ENCODE data around the gene ERAP2.

The ERAP2 gene

DNA sequence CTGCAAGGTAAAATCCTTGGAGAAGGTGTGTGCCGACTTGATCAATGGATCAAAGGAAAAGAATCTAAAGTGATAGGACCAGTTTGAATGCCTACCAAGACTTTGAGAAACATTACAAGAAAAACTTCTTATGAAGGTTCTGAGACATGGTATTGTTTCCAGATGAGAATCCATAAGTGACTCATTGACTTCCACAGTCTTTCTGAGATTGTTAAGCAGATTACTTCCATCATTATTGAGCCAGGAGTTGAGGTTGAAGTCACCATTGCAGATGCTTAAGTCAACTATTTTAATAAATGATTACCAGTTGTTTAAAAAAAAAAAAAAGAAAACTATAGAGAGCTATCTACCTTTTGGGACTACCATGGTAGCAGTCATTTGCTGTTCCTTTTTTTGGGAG is 66.6 kb downstream of the ERAP2 start:
- Histone ChIP-seq H2BK15ac (ENCODE audit: low read depth, poor library complexity, severe bottlenecking) (no peak overlapping the region), H2BK120ac (ENCODE audit: low read depth, low read length) (no peak overlapping the region), H3K79me1 (replicated peaks; ENCODE audit: low read length, poor library complexity, severe bottlenecking) (no peaks in the 10 kb centered on the region), H3K36me3 (ENCODE audit: control insufficient read depth in 1 of 2, insufficient read depth in 2 of 2, low read depth in 1 of 2, low read length in 2 of 2) (no peaks in the 10 kb centered on the region), H3K27ac (ENCODE audit: low read length, poor library complexity, severe bottlenecking) (peak overlapping the region; percentile 53), H3K4me2 (ENCODE audit: low read length, poor library complexity, severe bottlenecking) (no peak overlapping the region), H2AK5ac (ENCODE audit: low read length, severe bottlenecking) (no peak overlapping the region), H2AFZ (ENCODE audit: low read depth, low read length) (no peak overlapping the region), H3K18ac (ENCODE audit: low read depth in 1 of 2, low read length in 2 of 2) (no peak overlapping the region), H3K4me1 (ENCODE audit: control insufficient read depth, insufficient read depth, low read depth, low read length) (peaks cover 11% of the 10 kb centered on the region), H4K8ac (ENCODE audit: low read length) (no peak overlapping the region), H3K14ac (ENCODE audit: low read length in 2 of 2) (no peak overlapping the region), H3K4me3 (ENCODE audit: insufficient read depth in 1 of 2, low read depth in 1 of 2, low read length in 2 of 2) (no peak overlapping the region), H2BK5ac (ENCODE audit: low read depth, low read length, poor library complexity, severe bottlenecking) (no peak overlapping the region), H3K4ac (ENCODE audit: low read depth in 1 of 2, low read length in 2 of 2) (no peak overlapping the region), H3K23ac (ENCODE audit: low read length in 2 of 2) (no peak overlapping the region), H4K91ac (ENCODE audit: low read length) (no peak overlapping the region), H3K9ac (ENCODE audit: low read length) (no peak overlapping the region), H3K9me3 (ENCODE audit: control insufficient read depth, low read length) (no peaks in the 10 kb centered on the region), H2BK12ac (ENCODE audit: low read length in 2 of 2) (no peak overlapping the region), H3K27me3 (ENCODE audit: control insufficient read depth in 1 of 2, insufficient read depth in 1 of 2, low read length in 2 of 2) (no peaks in the 10 kb centered on the region)
- 100% methylated on average over 1 of the region's 1 CpG for WGBS
- no peak for DNase-seq

DNA sequence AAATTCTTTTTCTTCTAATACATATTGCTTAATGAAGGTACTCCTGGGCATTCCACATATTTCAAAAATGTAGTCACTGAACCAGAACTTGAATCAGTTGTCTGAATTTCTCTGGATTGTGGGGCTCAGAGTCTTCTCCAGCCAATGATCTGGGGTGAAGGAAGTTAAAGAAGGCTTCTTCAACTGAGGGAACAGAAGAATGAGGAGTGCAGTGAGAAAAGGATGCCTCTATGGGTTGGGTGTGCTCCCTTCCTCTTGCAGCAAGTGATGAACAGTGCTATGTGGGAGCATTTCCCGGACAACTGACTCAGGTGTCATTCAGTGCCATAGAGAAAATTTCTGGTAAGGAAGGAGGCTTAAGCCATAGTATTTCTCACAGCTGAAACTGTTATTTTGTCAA is 67.5 kb downstream of the ERAP2 start:
- peak overlapping the region; percentile 64 for H3K27ac ChIP-seq (ENCODE audit: low read length, poor library complexity, severe bottlenecking)
- no peaks in the 10 kb centered on the region for H3K36me3 ChIP-seq (ENCODE audit: control insufficient read depth in 1 of 2, insufficient read depth in 2 of 2, low read depth in 1 of 2, low read length in 2 of 2)
- DNase-seq = no peak
- no peak overlapping the region for H4K8ac ChIP-seq (ENCODE audit: low read length)
- no peak overlapping the region for H3K14ac ChIP-seq (ENCODE audit: low read length in 2 of 2)
- no peaks in the 10 kb centered on the region for H3K27me3 ChIP-seq (ENCODE audit: control insufficient read depth in 1 of 2, insufficient read depth in 1 of 2, low read length in 2 of 2)
- no peak overlapping the region for H2BK12ac ChIP-seq (ENCODE audit: low read length in 2 of 2)
- no peak overlapping the region for H3K9ac ChIP-seq (ENCODE audit: low read length)
- no peak overlapping the region for H3K23ac ChIP-seq (ENCODE audit: low read length in 2 of 2)
- no peak overlapping the region for H2BK120ac ChIP-seq (ENCODE audit: low read depth, low read length)
- H2AFZ ChIP-seq (ENCODE audit: low read depth, low read length) = no peak overlapping the region
- H3K4ac ChIP-seq (ENCODE audit: low read depth in 1 of 2, low read length in 2 of 2) = no peak overlapping the region
- no peak overlapping the region for H3K4me3 ChIP-seq (ENCODE audit: insufficient read depth in 1 of 2, low read depth in 1 of 2, low read length in 2 of 2)
- H4K91ac ChIP-seq (ENCODE audit: low read length) = no peak overlapping the region
- H2BK15ac ChIP-seq (ENCODE audit: low read depth, poor library complexity, severe bottlenecking) = no peak overlapping the region
- H3K79me1 ChIP-seq (replicated peaks; ENCODE audit: low read length, poor library complexity, severe bottlenecking) = no peaks in the 10 kb centered on the region
- H3K4me1 ChIP-seq (ENCODE audit: control insufficient read depth, insufficient read depth, low read depth, low read length) = peaks cover 11% of the 10 kb centered on the region
- H2BK5ac ChIP-seq (ENCODE audit: low read depth, low read length, poor library complexity, severe bottlenecking) = no peak overlapping the region
- peak overlapping the region; percentile 5 for H3K4me2 ChIP-seq (ENCODE audit: low read length, poor library complexity, severe bottlenecking)
- H3K9me3 ChIP-seq (ENCODE audit: control insufficient read depth, low read length) = no peaks in the 10 kb centered on the region
- H3K18ac ChIP-seq (ENCODE audit: low read depth in 1 of 2, low read length in 2 of 2) = no peak overlapping the region
- no peak overlapping the region for H2AK5ac ChIP-seq (ENCODE audit: low read length, severe bottlenecking)
- no CpG with 5 or more reads among the region's 1 CpG for WGBS

DNA sequence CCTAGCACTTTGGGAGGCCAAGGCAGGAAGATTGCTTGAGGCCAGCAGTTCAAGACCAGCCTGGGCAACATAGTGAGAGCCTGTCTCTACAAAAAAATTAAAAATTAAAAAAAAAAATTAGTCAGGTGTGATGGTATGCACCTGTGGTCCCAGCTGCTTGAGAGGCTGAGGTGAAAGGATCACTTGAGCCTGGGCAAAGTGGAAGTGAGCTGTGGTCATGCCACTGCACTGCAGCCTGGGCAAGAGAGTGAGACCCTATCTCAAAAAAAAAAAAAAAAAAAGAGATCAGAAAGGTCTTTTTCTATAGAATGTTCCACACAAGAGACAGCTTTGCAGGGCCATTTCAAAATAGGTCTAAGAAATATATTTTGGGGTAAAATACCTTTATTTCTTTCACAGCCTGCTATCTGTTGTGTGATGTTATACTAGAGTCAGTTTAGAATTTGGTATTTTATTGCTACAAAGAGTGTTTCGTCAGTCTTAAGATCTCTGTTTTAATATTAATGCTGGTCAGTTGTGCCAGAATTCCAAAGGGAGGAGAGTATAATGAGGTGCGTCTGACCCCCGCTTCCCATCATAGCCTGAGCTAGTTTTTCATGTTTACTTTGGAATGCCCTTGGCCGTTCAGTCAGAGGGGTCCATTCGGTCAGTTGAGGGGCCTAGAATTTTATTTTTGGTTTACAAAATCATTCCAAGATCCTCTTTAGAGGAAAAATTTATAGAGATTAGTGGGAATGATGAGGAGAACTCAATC is 69.0 kb downstream of the ERAP2 start:
- H2BK15ac ChIP-seq (ENCODE audit: low read depth, poor library complexity, severe bottlenecking) = no peak overlapping the region
- H2BK120ac ChIP-seq (ENCODE audit: low read depth, low read length) = no peak overlapping the region
- no peak overlapping the region for H3K14ac ChIP-seq (ENCODE audit: low read length in 2 of 2)
- H3K27ac ChIP-seq (ENCODE audit: low read length, poor library complexity, severe bottlenecking) = peak overlapping the region; percentile 92
- H4K8ac ChIP-seq (ENCODE audit: low read length) = no peak overlapping the region
- DNase-seq = no peak
- no peaks in the 10 kb centered on the region for H3K27me3 ChIP-seq (ENCODE audit: control insufficient read depth in 1 of 2, insufficient read depth in 1 of 2, low read length in 2 of 2)
- H3K79me1 ChIP-seq (replicated peaks; ENCODE audit: low read length, poor library complexity, severe bottlenecking) = peaks cover 2% of the 10 kb centered on the region
- H3K4me1 ChIP-seq (ENCODE audit: control insufficient read depth, insufficient read depth, low read depth, low read length) = peaks cover 11% of the 10 kb centered on the region
- peak overlapping the region; percentile 26 for H3K4me2 ChIP-seq (ENCODE audit: low read length, poor library complexity, severe bottlenecking)
- peaks cover 0 to 4% of the 10 kb centered on the region in 2 experiments for H3K36me3 ChIP-seq (ENCODE audit: control insufficient read depth in 1 of 2, insufficient read depth in 2 of 2, low read depth in 1 of 2, low read length in 2 of 2)
- no peak overlapping the region for H2AFZ ChIP-seq (ENCODE audit: low read depth, low read length)
- no peaks in the 10 kb centered on the region for H3K9me3 ChIP-seq (ENCODE audit: control insufficient read depth, low read length)
- no peak overlapping the region for H2BK12ac ChIP-seq (ENCODE audit: low read length in 2 of 2)
- H2AK5ac ChIP-seq (ENCODE audit: low read length, severe bottlenecking) = peak overlapping the region; percentile 22
- no peak overlapping the region for H3K18ac ChIP-seq (ENCODE audit: low read depth in 1 of 2, low read length in 2 of 2)
- 74% methylated on average over 5 of the region's 5 CpGs for WGBS
- H3K9ac ChIP-seq (ENCODE audit: low read length) = no peak overlapping the region
- no peak overlapping the region for H3K4ac ChIP-seq (ENCODE audit: low read depth in 1 of 2, low read length in 2 of 2)
- no peak overlapping the region for H3K23ac ChIP-seq (ENCODE audit: low read length in 2 of 2)
- H3K4me3 ChIP-seq (ENCODE audit: insufficient read depth in 1 of 2, low read depth in 1 of 2, low read length in 2 of 2) = no peak overlapping the region
- H2BK5ac ChIP-seq (ENCODE audit: low read depth, low read length, poor library complexity, severe bottlenecking) = no peak overlapping the region
- no peak overlapping the region for H4K91ac ChIP-seq (ENCODE audit: low read length)

DNA sequence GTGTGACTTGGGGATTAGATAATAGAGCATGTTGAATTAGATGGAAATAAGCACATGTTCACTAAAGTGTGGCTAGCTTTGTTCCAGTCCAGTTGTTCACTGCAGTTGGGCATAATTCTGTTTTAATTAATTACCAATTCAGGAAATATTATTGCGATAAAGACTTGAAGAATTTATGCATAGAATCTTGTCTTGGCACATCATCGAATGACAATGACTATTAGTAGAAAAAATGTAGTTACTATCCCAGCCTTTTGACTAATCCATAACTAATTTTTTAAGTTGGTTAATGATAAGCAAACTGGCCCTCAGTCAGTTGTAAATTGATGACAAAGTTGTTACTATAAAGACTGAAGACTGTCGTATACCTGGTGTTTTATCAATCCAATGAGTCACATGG is 70.1 kb downstream of the ERAP2 start:
- H3K9me3 ChIP-seq (ENCODE audit: control insufficient read depth, low read length) = no peaks in the 10 kb centered on the region
- no peak overlapping the region for H2BK5ac ChIP-seq (ENCODE audit: low read depth, low read length, poor library complexity, severe bottlenecking)
- no peak overlapping the region for H3K4me2 ChIP-seq (ENCODE audit: low read length, poor library complexity, severe bottlenecking)
- no peak overlapping the region for H2BK15ac ChIP-seq (ENCODE audit: low read depth, poor library complexity, severe bottlenecking)
- H4K8ac ChIP-seq (ENCODE audit: low read length) = no peak overlapping the region
- no peak overlapping the region for H4K91ac ChIP-seq (ENCODE audit: low read length)
- no peak overlapping the region for H3K18ac ChIP-seq (ENCODE audit: low read depth in 1 of 2, low read length in 2 of 2)
- H3K27ac ChIP-seq (ENCODE audit: low read length, poor library complexity, severe bottlenecking) = peak overlapping the region; percentile 92
- DNase-seq = no peak
- H3K36me3 ChIP-seq (ENCODE audit: control insufficient read depth in 1 of 2, insufficient read depth in 2 of 2, low read depth in 1 of 2, low read length in 2 of 2) = peaks cover 0 to 4% of the 10 kb centered on the region in 2 experiments
- no peak overlapping the region for H2BK12ac ChIP-seq (ENCODE audit: low read length in 2 of 2)
- H3K4ac ChIP-seq (ENCODE audit: low read depth in 1 of 2, low read length in 2 of 2) = no peak overlapping the region
- no peak overlapping the region for H3K4me3 ChIP-seq (ENCODE audit: insufficient read depth in 1 of 2, low read depth in 1 of 2, low read length in 2 of 2)
- H3K9ac ChIP-seq (ENCODE audit: low read length) = no peak overlapping the region
- H2BK120ac ChIP-seq (ENCODE audit: low read depth, low read length) = no peak overlapping the region
- no CpG with 5 or more reads among the region's 3 CpGs for WGBS
- H3K23ac ChIP-seq (ENCODE audit: low read length in 2 of 2) = no peak overlapping the region
- H3K79me1 ChIP-seq (replicated peaks; ENCODE audit: low read length, poor library complexity, severe bottlenecking) = peaks cover 2% of the 10 kb centered on the region
- no peak overlapping the region for H3K14ac ChIP-seq (ENCODE audit: low read length in 2 of 2)
- H2AK5ac ChIP-seq (ENCODE audit: low read length, severe bottlenecking) = no peak overlapping the region
- H3K27me3 ChIP-seq (ENCODE audit: control insufficient read depth in 1 of 2, insufficient read depth in 1 of 2, low read length in 2 of 2) = no peaks in the 10 kb centered on the region
- H3K4me1 ChIP-seq (ENCODE audit: control insufficient read depth, insufficient read depth, low read depth, low read length) = peaks cover 6% of the 10 kb centered on the region
- H2AFZ ChIP-seq (ENCODE audit: low read depth, low read length) = no peak overlapping the region

Data from mesenchymal stem cell (in vitro differentiated cells and primary cell).